A549 (cell line): ENCODE results near the gene FN3KRP. TPM values are rescaled to one million over a fixed set of nuclear protein-coding genes. Genes with fewer than 3 reads are reported as not detected.

Experiments
- ATAC-seq, 2 experiments: fragments of 200-7000 bp in 1 of 2; fragments of >200 bp in 1 of 2; cut with Nextera tagmentation in 1 of 2; cut with Tn5 transposase in 1 of 2; 3 replicates each; pipeline versions ENCODE4 v1.8.0 to v1.9.1; 2018 to 2020; ENCODE audit warnings: mild to moderate bottlenecking in 1 of 2, moderate library complexity in 1 of 2
- CTCF ChIA-PET: fragments of 300-600 bp; sonication (Branson Sonifier 250); formaldehyde crosslinking; extraction: SDS; loops from one replicate; lab custom pipeline; 2021; ENCODE audit warnings: antibody characterized with exemption, inconsistent platforms; lab: Yijun Ruan, JAX
- POLR2A ChIA-PET: fragments of 350-600 bp; formaldehyde crosslinking; extraction: SDS; loops from one replicate; lab custom pipeline; 2021; ENCODE audit warnings: antibody characterized with exemption, inconsistent platforms; lab: Yijun Ruan, JAX
- DNase-seq, 2 experiments: peaks; one replicate each; pipeline versions ENCODE4 v3.0.0 to v3.0.0-alpha.2; 2011 to 2016; ENCODE audit warnings: low read depth in 1 of 2, low spot score in 1 of 2
- FAIRE-seq: peaks from 2 replicates; lab custom pipeline; 2011; peaks lifted over from hg19 to GRCh38; lab: Jason Lieb, UNC
- H3K27ac ChIP-seq, 2 experiments: fragments of >200 bp; sonication (Bioruptor Twin); formaldehyde crosslinking; 3 replicates each; pipeline ENCODE4 v1.5.1; 2016 to 2017
- H3K4me1 ChIP-seq: fragments of >200 bp; sonication (Bioruptor Twin); formaldehyde crosslinking; 3 replicates; pipeline ENCODE4 v1.6.1; 2016
- H3K4me2 ChIP-seq: fragments of >200 bp; sonication (Bioruptor Twin); formaldehyde crosslinking; 3 replicates; pipeline ENCODE4 v1.6.1; 2016
- H3K4me3 ChIP-seq: fragments of >200 bp; sonication (Bioruptor Twin); formaldehyde crosslinking; 3 replicates; pipeline ENCODE4 v1.5.1; 2016
- H3K9me3 ChIP-seq: fragments of >200 bp; sonication (Bioruptor Twin); formaldehyde crosslinking; 3 replicates; pipeline ENCODE4 v1.6.1; 2016
- EHF ChIP-seq: fragments of 250-450 bp; sonication (Bioruptor Pico); IDR thresholded peaks from 2 replicates; pipeline ENCODE4 v1.5.0; 2020; ENCODE audit warnings: mild to moderate bottlenecking
- EHMT2 ChIP-seq: fragments of 200-600 bp; sonication (generic); IDR thresholded peaks from 2 replicates; pipeline ENCODE4 v1.6.1; 2016; ENCODE audit warnings: antibody characterized with exemption, low read depth, mild to moderate bottlenecking, moderate library complexity
- EP300 ChIP-seq, 2 experiments: fragments of >200 bp; sonication (Bioruptor Twin); formaldehyde crosslinking; IDR thresholded peaks; 2 replicates in 1 of 2; 3 replicates in 1 of 2; pipeline ENCODE4 v1.6.1; 2016 to 2017
- ESRRA ChIP-seq: fragments of 150-350 bp; IDR thresholded peaks from 2 replicates; pipeline ENCODE4 v1.6.1; 2014; ENCODE audit warnings: mild to moderate bottlenecking, low read length, borderline replicate concordance
- FOSB ChIP-seq: fragments of 250-450 bp; sonication (Bioruptor Pico); IDR thresholded peaks from 2 replicates; pipeline ENCODE4 v1.5.0; 2020; ENCODE audit warnings: mild to moderate bottlenecking, moderate library complexity
- GATA3 ChIP-seq: IDR thresholded peaks from 2 replicates; pipeline ENCODE4 v1.6.1; 2012; ENCODE audit warnings: borderline replicate concordance
- HEYL ChIP-seq: fragments of 250-450 bp; sonication (Bioruptor Pico); IDR thresholded peaks from 2 replicates; pipeline ENCODE4 v1.8.0; 2021; ENCODE audit warnings: mild to moderate bottlenecking, moderate library complexity
- JUNB ChIP-seq: fragments of >200 bp; sonication (Bioruptor Twin); formaldehyde crosslinking; IDR thresholded peaks from 2 replicates; pipeline ENCODE4 v1.6.1; 2016
- MAZ ChIP-seq: fragments of 150-350 bp; IDR thresholded peaks from 2 replicates; pipeline ENCODE4 v1.6.1; 2014; ENCODE audit warnings: antibody characterized with exemption, low read depth, low read length, borderline replicate concordance
- NFE2L2 ChIP-seq: fragments of 150-350 bp; conservative IDR thresholded peaks from 2 replicates; pipeline ENCODE4 v1.6.1; 2014; ENCODE audit warnings: low read length
- NPAS2 ChIP-seq: fragments of 250-450 bp; sonication (Bioruptor Pico); IDR thresholded peaks from 2 replicates; pipeline ENCODE4 v1.8.0; 2022; ENCODE audit warnings: mild to moderate bottlenecking, moderate library complexity, borderline replicate concordance
- NR3C1 ChIP-seq: fragments of >200 bp; sonication (Bioruptor Twin); formaldehyde crosslinking; IDR thresholded peaks from 3 replicates; pipeline ENCODE4 v1.6.1; 2017
- PHF8 ChIP-seq: fragments of 200-600 bp; sonication (generic); IDR thresholded peaks from 2 replicates; pipeline ENCODE4 v1.6.1; 2016; ENCODE audit warnings: low read depth, mild to moderate bottlenecking, antibody characterized with exemption, moderate library complexity, borderline replicate concordance
- POLR2A ChIP-seq: IDR thresholded peaks from 2 replicates; pipeline ENCODE4 v1.6.1; 2012; ENCODE audit warnings: mild to moderate bottlenecking, low read length
- POLR2AphosphoS2 ChIP-seq: conservative IDR thresholded peaks from 2 replicates; pipeline ENCODE4 v1.6.1; 2012; ENCODE audit warnings: low read length, improper control_type of control experiment, inconsistent platforms
- SMC3 ChIP-seq: fragments of >200 bp; sonication (Bioruptor Twin); formaldehyde crosslinking; IDR thresholded peaks from 3 replicates; pipeline ENCODE4 v1.6.1; 2018; ENCODE audit warnings: inconsistent platforms
- ZNF302 ChIP-seq: fragments of 250-450 bp; sonication (Bioruptor Pico); IDR thresholded peaks from 2 replicates; pipeline ENCODE4 v1.9.0; 2021; ENCODE audit warnings: inconsistent platforms, mild to moderate bottlenecking, moderate library complexity
- ZSCAN20 ChIP-seq: fragments of 250-450 bp; sonication (Bioruptor Pico); IDR thresholded peaks from 2 replicates; pipeline ENCODE4 v1.8.0; 2022; ENCODE audit warnings: mild to moderate bottlenecking, moderate library complexity
- WGBS: methylation state at CpG from one replicate; pipeline ENCODE4 v1.1.6; 2017; ENCODE audit errors: missing lambda C conversion rate; 5-methylcytosine and 5-hydroxymethylcytosine counted together
- polyA plus RNA-seq, 4 experiments: library from polyadenylated mRNA; depleted of rRNA in 3 of 4; stranded (reverse); fragments of >200 nt; fragmentation: RNase III in 1 of 4; extraction: RNeasy Plus Mini Kit Qiagen cat#74134 plus additional on column Dnase treatment in 1 of 4; gene quantifications; 2 replicates in 3 of 4; 3 replicates in 1 of 4; pipeline ENCODE4 v1.2.3, GENCODE V29; 2011 to 2017
- TF ChIP-seq, protein P1 (sequence below): fragments of >200 bp; sonication (Bioruptor Twin); formaldehyde crosslinking; IDR thresholded peaks from 2 replicates; pipeline ENCODE4 v1.6.1; 2016
- TF ChIP-seq, protein P2 (sequence below): fragments of 200-600 bp; sonication (generic); IDR thresholded peaks from 2 replicates; pipeline ENCODE4 v1.6.1; 2016; ENCODE audit warnings: antibody characterized with exemption, mild to moderate bottlenecking, moderate library complexity
- TF ChIP-seq, protein P3 (sequence below): fragments of 250-450 bp; sonication (Bioruptor Pico); IDR thresholded peaks from 2 replicates; pipeline ENCODE4 v1.5.0; 2020; ENCODE audit warnings: low read depth, mild to moderate bottlenecking, moderate library complexity
- TF ChIP-seq, protein P4 (sequence below): fragments of 150-350 bp; IDR thresholded peaks from 2 replicates; pipeline ENCODE4 v1.6.1; 2014; ENCODE audit warnings: low read depth, mild to moderate bottlenecking, low read length
- TF ChIP-seq, protein P5 (sequence below): fragments of >200 bp; sonication (Bioruptor Twin); formaldehyde crosslinking; IDR thresholded peaks from 3 replicates; pipeline ENCODE4 v1.5.1; 2016
- TF ChIP-seq, protein P6 (sequence below): fragments of 450-650 bp; IDR thresholded peaks from 2 replicates; pipeline ENCODE4 v1.6.1; 2014; ENCODE audit warnings: antibody characterized with exemption

The FN3KRP gene
- polyA plus RNA-seq, 2 of the 4 experiments (the other 2 are of a cell fraction): 41.1 to 62.4 TPM

DNA sequence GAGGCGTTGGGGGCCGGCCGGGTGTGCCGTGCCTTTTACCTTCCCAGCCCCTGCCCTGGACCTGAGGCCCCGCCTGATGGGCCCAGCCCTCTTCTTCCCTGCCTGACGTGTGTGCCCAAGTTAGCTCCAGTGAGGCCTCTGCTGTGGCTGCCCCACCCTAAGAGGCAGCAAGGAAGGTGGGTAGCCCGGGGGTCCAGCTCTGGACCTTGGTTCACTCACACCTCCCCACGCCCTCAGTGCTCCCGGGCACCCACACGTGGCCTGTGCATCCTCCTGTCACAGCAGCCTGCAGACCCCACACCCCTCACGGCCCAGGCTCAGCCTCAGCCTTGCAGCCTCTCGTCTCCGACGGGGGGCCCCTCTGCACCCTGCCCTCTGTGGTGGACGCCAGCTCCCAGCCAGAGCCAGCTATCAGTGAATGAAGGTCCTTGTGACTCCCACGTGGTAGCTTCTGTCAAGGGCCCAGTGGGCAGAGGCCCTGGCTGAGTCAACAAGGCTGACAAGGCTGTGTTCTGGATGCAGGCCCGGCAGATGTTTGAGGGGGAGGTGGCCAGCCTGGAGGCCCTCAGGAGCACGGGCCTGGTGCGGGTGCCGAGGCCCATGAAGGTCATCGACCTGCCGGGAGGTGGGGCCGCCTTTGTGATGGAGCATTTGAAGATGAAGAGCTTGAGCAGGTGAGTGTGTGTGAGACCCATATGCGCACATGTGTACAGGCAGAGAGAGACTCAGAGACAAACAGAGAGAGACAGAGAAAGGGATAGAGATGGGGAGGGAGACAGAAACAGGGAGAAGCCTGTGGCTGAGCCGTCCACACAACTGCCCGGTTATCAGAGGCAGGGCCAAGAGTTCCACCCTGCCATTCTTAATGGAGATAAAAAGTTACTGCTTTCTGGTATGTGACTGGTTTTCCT, 21.7 kb downstream of the FN3KRP start:
- peaks cover 29% of the 10 kb centered on the region for H3K9me3 ChIP-seq
- DNase-seq (no peak), ATAC-seq (no peak), FAIRE-seq (no peak)
- TF ChIP-seq SMC3: no peak
- TF ChIP-seq NPAS2: no peak
- no peak for TF ChIP-seq GATA3
- TF ChIP-seq, protein P1, sequence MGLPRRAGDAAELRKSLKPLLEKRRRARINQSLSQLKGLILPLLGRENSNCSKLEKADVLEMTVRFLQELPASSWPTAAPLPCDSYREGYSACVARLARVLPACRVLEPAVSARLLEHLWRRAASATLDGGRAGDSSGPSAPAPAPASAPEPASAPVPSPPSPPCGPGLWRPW: no peak
- TF ChIP-seq MAZ: no peak
- TF ChIP-seq JUNB: no peak
- TF ChIP-seq ESRRA: no peak
- no peak for TF ChIP-seq HEYL (CRISPR knock-in tag)
- TF ChIP-seq, protein P2, sequence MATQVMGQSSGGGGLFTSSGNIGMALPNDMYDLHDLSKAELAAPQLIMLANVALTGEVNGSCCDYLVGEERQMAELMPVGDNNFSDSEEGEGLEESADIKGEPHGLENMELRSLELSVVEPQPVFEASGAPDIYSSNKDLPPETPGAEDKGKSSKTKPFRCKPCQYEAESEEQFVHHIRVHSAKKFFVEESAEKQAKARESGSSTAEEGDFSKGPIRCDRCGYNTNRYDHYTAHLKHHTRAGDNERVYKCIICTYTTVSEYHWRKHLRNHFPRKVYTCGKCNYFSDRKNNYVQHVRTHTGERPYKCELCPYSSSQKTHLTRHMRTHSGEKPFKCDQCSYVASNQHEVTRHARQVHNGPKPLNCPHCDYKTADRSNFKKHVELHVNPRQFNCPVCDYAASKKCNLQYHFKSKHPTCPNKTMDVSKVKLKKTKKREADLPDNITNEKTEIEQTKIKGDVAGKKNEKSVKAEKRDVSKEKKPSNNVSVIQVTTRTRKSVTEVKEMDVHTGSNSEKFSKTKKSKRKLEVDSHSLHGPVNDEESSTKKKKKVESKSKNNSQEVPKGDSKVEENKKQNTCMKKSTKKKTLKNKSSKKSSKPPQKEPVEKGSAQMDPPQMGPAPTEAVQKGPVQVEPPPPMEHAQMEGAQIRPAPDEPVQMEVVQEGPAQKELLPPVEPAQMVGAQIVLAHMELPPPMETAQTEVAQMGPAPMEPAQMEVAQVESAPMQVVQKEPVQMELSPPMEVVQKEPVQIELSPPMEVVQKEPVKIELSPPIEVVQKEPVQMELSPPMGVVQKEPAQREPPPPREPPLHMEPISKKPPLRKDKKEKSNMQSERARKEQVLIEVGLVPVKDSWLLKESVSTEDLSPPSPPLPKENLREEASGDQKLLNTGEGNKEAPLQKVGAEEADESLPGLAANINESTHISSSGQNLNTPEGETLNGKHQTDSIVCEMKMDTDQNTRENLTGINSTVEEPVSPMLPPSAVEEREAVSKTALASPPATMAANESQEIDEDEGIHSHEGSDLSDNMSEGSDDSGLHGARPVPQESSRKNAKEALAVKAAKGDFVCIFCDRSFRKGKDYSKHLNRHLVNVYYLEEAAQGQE: no peak
- no peak for TF ChIP-seq ZSCAN20
- no peak for TF ChIP-seq ZNF302
- TF ChIP-seq EHF (CRISPR knock-in tag): no peak
- no peak for TF ChIP-seq POLR2A
- TF ChIP-seq POLR2AphosphoS2: no peak
- TF ChIP-seq, protein P3, sequence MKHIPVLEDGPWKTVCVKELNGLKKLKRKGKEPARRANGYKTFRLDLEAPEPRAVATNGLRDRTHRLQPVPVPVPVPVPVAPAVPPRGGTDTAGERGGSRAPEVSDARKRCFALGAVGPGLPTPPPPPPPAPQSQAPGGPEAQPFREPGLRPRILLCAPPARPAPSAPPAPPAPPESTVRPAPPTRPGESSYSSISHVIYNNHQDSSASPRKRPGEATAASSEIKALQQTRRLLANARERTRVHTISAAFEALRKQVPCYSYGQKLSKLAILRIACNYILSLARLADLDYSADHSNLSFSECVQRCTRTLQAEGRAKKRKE (CRISPR knock-in tag): no peak
- no peak overlapping the region for H3K4me3 ChIP-seq
- no peak overlapping the region for H3K4me2 ChIP-seq
- WGBS: 83% methylated on average over 24 of the region's 26 CpGs
- H3K4me1 ChIP-seq: no peaks in the 10 kb centered on the region
- POLR2A ChIA-PET: no interaction called here
- no peak overlapping the region for H3K27ac ChIP-seq
- CTCF ChIA-PET: interaction anchor here (0.6 to 1.9 kb wide), 5 partner anchors 10 to 70 kb away, joined by 3 to 8 read pairs (median 3); no protein-coding TSS in a partner anchor

DNA sequence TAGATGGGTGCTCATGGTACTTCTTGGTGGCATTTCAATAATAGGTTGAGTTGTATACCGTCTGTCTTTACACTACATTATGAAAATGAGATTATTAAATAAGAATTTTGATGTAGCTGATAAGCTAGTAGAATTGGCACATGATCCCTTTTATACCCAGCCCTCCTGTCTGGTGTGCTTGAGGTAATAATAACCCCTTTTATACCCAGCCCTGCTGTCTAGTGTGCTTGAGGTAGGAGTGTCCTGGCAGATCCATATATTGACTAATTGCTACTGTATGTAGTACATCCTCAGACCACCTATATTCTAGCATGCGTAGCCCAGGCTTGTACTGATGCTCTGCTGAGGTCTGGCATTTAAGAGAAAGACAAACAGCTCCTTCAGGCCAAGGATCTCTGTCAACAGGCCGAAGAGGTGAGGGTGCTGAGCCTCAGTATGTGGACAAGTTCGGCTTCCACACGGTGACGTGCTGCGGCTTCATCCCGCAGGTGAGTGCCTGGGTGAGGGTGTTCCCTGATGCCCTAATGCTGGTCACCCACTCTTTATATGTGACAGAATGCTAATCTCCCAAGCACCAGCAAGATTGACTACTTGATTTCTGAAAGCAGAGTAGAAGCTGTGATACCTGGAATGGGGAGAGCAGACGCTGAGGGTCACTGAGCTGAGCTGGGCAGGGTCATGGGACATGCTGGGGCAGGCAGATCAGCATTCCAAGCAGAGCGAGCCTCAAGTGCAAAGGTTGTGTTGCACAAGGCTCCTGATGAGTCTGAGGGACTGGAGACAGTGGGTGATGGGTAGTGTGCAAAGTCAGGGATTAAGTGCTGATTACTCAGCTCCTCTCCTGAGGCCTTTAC, 24.6 kb downstream of the FN3KRP start:
- peaks cover 23% of the 10 kb centered on the region for H3K9me3 ChIP-seq
- ChIA-PET POLR2A (no interaction called here), CTCF (interaction anchor here (0.8 to 3.2 kb wide), 6 partner anchors 14 to 73 kb away, joined by 3 to 18 read pairs (median 6); no protein-coding TSS in a partner anchor)
- no peak for FAIRE-seq
- no peak for ATAC-seq
- TF ChIP-seq EHMT2 (no peak), NFE2L2 (no peak), ESRRA (no peak), FOSB (CRISPR knock-in tag) (no peak), EP300 (IDR thresholded peaks at IDR 0.05) (no peak), NR3C1 (no peak), HEYL (CRISPR knock-in tag) (no peak), PHF8 (no peak)
- TF ChIP-seq, protein P1: no peak
- TF ChIP-seq, protein P4, sequence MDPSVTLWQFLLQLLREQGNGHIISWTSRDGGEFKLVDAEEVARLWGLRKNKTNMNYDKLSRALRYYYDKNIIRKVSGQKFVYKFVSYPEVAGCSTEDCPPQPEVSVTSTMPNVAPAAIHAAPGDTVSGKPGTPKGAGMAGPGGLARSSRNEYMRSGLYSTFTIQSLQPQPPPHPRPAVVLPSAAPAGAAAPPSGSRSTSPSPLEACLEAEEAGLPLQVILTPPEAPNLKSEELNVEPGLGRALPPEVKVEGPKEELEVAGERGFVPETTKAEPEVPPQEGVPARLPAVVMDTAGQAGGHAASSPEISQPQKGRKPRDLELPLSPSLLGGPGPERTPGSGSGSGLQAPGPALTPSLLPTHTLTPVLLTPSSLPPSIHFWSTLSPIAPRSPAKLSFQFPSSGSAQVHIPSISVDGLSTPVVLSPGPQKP: no peak
- TF ChIP-seq, protein P5, sequence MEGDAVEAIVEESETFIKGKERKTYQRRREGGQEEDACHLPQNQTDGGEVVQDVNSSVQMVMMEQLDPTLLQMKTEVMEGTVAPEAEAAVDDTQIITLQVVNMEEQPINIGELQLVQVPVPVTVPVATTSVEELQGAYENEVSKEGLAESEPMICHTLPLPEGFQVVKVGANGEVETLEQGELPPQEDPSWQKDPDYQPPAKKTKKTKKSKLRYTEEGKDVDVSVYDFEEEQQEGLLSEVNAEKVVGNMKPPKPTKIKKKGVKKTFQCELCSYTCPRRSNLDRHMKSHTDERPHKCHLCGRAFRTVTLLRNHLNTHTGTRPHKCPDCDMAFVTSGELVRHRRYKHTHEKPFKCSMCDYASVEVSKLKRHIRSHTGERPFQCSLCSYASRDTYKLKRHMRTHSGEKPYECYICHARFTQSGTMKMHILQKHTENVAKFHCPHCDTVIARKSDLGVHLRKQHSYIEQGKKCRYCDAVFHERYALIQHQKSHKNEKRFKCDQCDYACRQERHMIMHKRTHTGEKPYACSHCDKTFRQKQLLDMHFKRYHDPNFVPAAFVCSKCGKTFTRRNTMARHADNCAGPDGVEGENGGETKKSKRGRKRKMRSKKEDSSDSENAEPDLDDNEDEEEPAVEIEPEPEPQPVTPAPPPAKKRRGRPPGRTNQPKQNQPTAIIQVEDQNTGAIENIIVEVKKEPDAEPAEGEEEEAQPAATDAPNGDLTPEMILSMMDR: no peak
- TF ChIP-seq, protein P6, sequence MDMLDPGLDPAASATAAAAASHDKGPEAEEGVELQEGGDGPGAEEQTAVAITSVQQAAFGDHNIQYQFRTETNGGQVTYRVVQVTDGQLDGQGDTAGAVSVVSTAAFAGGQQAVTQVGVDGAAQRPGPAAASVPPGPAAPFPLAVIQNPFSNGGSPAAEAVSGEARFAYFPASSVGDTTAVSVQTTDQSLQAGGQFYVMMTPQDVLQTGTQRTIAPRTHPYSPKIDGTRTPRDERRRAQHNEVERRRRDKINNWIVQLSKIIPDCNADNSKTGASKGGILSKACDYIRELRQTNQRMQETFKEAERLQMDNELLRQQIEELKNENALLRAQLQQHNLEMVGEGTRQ: no peak
- H3K4me2 ChIP-seq: no peak overlapping the region
- 89% methylated on average over 10 of the region's 10 CpGs for WGBS
- no peak overlapping the region for H3K4me3 ChIP-seq
- H3K27ac ChIP-seq: no peak overlapping the region
- no peaks in the 10 kb centered on the region for H3K4me1 ChIP-seq
- peak in 1 of 2 experiments; percentile 65 for DNase-seq
